Prostate gland (tissue), 2 donors: Measurements from ENCODE around the gene PNMA8A. TPM values are rescaled to one million over a fixed set of nuclear protein-coding genes. Genes with fewer than 3 reads are reported as not detected.

Source experiments
- DNase-seq: peaks from one replicate; pipeline ENCODE4 v3.0.0-alpha.2; 2019; ENCODE audit warnings: low spot score
- H3K27ac ChIP-seq, 2 donors: fragments of 200-600 bp; sonication (generic); 2 replicates each; pipeline ENCODE4 v1.5.1; 2017 to 2019
- H3K27me3 ChIP-seq: fragments of 200-600 bp; sonication (generic); replicated peaks from 2 replicates; pipeline ENCODE4 v1.5.1; 2019; ENCODE audit not compliant: insufficient read depth
- H3K36me3 ChIP-seq, 2 donors: fragments of 200-600 bp; sonication (generic); 1 replicate in 1 of 2; 2 replicates in 1 of 2; pipeline versions ENCODE4 v1.5.1 to v1.8.1; 2017 to 2019
- H3K4me1 ChIP-seq: fragments of 200-600 bp; sonication (generic); replicated peaks from 2 replicates; pipeline ENCODE4 v1.5.1; 2019
- H3K4me3 ChIP-seq, 2 donors: fragments of 200-600 bp; sonication (generic); 2 replicates each; pipeline ENCODE4 v1.5.1; 2017 to 2019
- H3K9me3 ChIP-seq: fragments of 200-600 bp; sonication (generic); 2 replicates; pipeline ENCODE4 v1.5.1; 2017
- POLR2A ChIP-seq: fragments of 450-650 bp; IDR thresholded peaks from one replicate; pipeline ENCODE4 v1.6.1; 2016; ENCODE audit warnings: antibody characterized with exemption, mild to moderate bottlenecking
- POLR2AphosphoS5 ChIP-seq: sonication (generic); formaldehyde crosslinking; IDR thresholded peaks from one replicate; pipeline ENCODE4 v1.6.1; 2017; ENCODE audit warnings: antibody characterized with exemption
- WGBS: methylation state at CpG from one replicate; pipeline ENCODE4 v1.1.5; 2018; 5-methylcytosine and 5-hydroxymethylcytosine counted together
- intact Hi-C: fragments of 100-400 bp; cut with DNase I; formaldehyde crosslinking; loops from one replicate; pipeline ENCODE4 v1.14.2; 2022
- total RNA-seq, 2 donors: library from RNA; depleted of rRNA; stranded (reverse); fragments of >200 nt; gene quantifications; one replicate each; pipeline ENCODE4 v1.1.0, GENCODE V29; 2016
- TF ChIP-seq, protein P1 (sequence below), 4 experiments: fragments of 200-600 bp in 2 of 4; fragments of 450-650 bp in 2 of 4; sonication (generic) in 2 of 4; IDR thresholded peaks; 1 replicate in 3 of 4; 2 replicates in 1 of 4; pipeline ENCODE4 v1.5.1; 2016 to 2019; ENCODE audit warnings: antibody characterized with exemption in 4 of 4, mild to moderate bottlenecking in 2 of 4, moderate library complexity in 2 of 4

Gene PNMA8A
- total RNA-seq, 2 donors from 2014 or later = 17.0 to 26.5 TPM

DNA sequence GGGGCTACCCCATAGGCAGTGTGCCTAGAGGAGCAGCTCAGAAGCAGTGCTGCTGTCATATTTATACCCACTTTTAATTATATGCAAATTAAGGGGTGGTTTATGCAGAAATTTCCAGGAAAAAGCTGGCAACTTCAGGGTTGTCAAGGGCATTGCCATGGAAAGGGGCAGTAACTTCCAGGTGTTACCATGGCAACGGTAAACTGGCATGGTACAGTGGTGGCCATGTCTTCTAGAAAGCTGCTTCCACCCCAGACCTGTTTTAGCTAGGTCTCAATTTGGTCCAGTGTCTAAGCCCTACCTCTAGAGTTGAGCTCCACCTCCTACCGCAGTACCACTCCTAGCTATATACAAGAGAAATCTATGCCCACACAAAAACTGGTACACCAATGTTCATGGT lies 11.3 kb downstream of the PNMA8A start:
- Histone ChIP-seq H3K27me3 (no peaks in the 10 kb centered on the region), H3K36me3 (no peaks in the 10 kb centered on the region), H3K4me3 (no peak overlapping the region), H3K27ac (no peak overlapping the region), H3K9me3 (no peaks in the 10 kb centered on the region), H3K4me1 (no peaks in the 10 kb centered on the region)
- no peak for DNase-seq
- intact Hi-C loops = no loop called here
- 98% methylated on average over 2 of the region's 2 CpGs for WGBS
- TF ChIP-seq, protein P1, sequence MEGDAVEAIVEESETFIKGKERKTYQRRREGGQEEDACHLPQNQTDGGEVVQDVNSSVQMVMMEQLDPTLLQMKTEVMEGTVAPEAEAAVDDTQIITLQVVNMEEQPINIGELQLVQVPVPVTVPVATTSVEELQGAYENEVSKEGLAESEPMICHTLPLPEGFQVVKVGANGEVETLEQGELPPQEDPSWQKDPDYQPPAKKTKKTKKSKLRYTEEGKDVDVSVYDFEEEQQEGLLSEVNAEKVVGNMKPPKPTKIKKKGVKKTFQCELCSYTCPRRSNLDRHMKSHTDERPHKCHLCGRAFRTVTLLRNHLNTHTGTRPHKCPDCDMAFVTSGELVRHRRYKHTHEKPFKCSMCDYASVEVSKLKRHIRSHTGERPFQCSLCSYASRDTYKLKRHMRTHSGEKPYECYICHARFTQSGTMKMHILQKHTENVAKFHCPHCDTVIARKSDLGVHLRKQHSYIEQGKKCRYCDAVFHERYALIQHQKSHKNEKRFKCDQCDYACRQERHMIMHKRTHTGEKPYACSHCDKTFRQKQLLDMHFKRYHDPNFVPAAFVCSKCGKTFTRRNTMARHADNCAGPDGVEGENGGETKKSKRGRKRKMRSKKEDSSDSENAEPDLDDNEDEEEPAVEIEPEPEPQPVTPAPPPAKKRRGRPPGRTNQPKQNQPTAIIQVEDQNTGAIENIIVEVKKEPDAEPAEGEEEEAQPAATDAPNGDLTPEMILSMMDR (IDR thresholded peaks at IDR 0.05) = no peak
- TF ChIP-seq POLR2AphosphoS5 (no peak), POLR2A (no peak)

DNA sequence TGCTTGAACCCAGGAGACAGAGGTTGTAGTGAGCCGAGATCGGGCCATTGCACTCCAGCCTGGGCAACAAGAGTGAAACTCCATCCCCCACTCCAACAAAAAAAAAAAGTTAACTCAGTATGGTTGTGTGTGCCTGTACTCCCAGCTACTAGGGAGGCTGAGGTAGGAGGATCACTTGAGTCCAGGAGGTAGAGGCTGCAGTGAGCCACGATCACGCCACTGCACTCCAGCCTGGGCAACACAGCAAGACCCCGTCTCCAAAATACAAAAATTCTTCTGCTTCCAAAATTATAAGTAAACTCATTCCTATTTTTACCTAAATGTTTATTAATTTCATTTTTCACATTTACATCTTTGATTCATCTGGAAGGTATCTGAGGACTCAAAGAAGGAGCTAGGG lies 14.4 kb downstream of the PNMA8A start:
- Histone ChIP-seq H3K36me3 (no peaks in the 10 kb centered on the region), H3K4me1 (no peaks in the 10 kb centered on the region), H3K27me3 (no peaks in the 10 kb centered on the region), H3K9me3 (no peaks in the 10 kb centered on the region), H3K27ac (no peak overlapping the region), H3K4me3 (no peak overlapping the region)
- 96% methylated on average over 5 of the region's 5 CpGs for WGBS
- intact Hi-C loops = no loop called here
- no peak for DNase-seq
- TF ChIP-seq, protein P1 (IDR thresholded peaks at IDR 0.05) = no peak
- TF ChIP-seq POLR2AphosphoS5 (no peak), POLR2A (no peak)

DNA sequence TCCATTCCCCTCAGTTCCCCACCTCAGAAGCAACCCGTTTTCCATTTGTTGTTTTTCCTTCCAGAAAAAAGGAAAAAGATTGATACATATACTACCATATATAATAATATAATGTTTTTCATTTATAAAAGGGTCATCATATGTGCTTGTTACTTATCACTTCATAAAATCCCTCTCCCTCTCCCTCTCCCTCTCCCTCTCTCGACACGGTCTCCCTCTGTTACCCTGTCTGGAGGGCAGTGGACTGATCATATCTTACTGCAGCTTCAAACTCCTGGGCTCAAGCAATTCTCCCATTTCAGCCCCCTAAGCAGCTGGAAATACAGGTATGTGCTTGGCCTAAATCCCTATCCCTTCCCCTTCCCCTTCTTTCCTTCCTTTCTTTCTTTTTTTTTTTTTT lies 17.1 kb downstream of the PNMA8A start:
- DNase-seq = no peak
- intact Hi-C loops = no loop called here
- no peak overlapping the region for H3K4me3 ChIP-seq
- H3K9me3 ChIP-seq = no peaks in the 10 kb centered on the region
- WGBS = 22% methylated on average over 3 of the region's 3 CpGs
- H3K36me3 ChIP-seq = no peaks in the 10 kb centered on the region
- no peaks in the 10 kb centered on the region for H3K4me1 ChIP-seq
- no peaks in the 10 kb centered on the region for H3K27me3 ChIP-seq
- no peak overlapping the region for H3K27ac ChIP-seq
- TF ChIP-seq POLR2AphosphoS5 (no peak), POLR2A (no peak)
- TF ChIP-seq, protein P1 (IDR thresholded peaks at IDR 0.05) = no peak

DNA sequence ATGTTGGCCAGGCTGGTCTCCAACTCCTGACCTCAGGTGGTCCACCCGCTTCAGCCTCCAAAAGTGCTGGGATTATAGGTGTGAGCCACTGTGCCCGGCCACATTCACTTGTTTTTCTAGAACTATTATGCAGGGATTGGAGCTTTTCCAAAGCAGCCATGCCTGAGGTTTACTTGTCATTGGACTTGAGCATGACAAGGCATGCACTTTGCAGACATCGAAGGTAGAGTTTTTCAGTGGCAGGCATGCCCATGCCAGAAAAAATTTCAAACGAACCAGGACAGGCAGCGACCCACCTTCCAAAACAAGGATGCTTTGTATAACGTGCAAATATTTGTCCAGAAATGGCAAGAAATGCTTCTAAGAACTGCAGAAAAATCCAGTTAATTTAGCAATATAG lies 17.7 kb downstream of the PNMA8A start:
- H3K4me3 ChIP-seq = no peak overlapping the region
- DNase-seq = peak; percentile 83
- 43% methylated on average over 6 of the region's 6 CpGs for WGBS
- no peaks in the 10 kb centered on the region for H3K36me3 ChIP-seq
- no peaks in the 10 kb centered on the region for H3K9me3 ChIP-seq
- H3K27me3 ChIP-seq = no peaks in the 10 kb centered on the region
- TF ChIP-seq, protein P1 (IDR thresholded peaks at IDR 0.05) = no peak
- peak; percentile 75 for TF ChIP-seq POLR2AphosphoS5
- H3K27ac ChIP-seq = peak overlapping the region in 1 of 2 donors; percentile 39
- intact Hi-C loops = no loop called here
- no peaks in the 10 kb centered on the region for H3K4me1 ChIP-seq

DNA sequence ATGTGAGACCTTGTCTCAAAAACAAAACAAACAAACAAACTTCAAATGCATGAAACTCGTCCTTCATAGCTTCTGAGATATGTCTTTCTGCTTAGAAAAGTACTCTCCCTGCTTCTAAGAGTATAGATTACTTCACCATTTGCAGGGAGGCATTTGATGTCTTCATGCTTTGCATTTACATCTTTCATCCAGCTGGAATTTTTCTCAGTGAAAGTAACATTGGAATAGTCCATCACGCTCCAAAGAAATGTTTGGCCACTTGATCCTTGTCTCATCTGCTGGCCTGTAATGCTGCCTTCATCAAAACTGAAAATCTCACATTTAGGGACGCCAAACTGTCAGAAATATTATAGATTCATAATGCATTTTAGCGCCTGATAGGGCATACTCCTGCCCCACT lies 19.2 kb downstream of the PNMA8A start:
- DNase-seq = no peak
- intact Hi-C loops = no loop called here
- Histone ChIP-seq H3K27me3 (no peaks in the 10 kb centered on the region), H3K36me3 (no peaks in the 10 kb centered on the region), H3K9me3 (no peaks in the 10 kb centered on the region), H3K4me1 (no peaks in the 10 kb centered on the region), H3K27ac (no peak overlapping the region), H3K4me3 (no peak overlapping the region)
- WGBS = 42% methylated on average over 4 of the region's 4 CpGs
- TF ChIP-seq POLR2A = no peak
- TF ChIP-seq POLR2AphosphoS5 = no peak
